ENCODE results near the gene STPG2.

STPG2 gene

DNA sequence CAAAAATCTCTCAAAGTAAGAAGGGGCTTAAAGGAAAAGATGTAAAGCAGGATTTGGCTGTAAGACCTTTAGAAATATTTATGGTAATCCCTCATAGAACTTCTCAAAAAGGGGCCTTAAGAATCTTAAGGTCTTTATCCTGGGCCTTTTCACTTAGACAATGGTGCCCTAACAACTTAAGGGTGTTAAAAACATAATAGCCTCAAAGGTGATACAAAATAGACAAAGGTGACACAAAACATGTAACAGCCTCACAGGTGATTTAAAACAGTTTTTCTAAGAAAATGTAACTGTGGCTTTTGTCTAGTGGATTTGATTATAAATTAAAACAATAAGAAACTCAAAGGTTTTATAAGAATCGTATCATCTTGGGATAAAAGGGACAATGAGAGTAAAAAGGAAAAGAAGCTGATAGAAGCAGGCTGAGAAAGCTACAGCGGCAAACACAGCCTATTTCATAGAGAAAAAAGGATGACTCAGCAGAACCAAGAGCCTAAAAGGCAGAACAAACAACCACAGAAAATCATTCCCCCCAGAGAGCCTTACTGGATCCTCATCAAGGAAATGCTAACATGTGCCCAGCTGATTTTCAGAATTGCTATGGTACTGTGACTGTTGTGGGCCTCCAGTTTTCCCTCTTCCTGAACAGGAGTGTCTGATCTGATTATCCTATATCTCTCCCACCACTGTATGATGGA lies 164.3 kb downstream of the STPG2 start:
- Histone ChIP-seq H3K27ac (ENCODE audit: insufficient read depth, low read length, poor library complexity, severe bottlenecking) (no peak overlapping the region), H3K4me3 (ENCODE audit: insufficient read depth, low read depth, low read length, poor library complexity, severe bottlenecking) (no peak overlapping the region), H3K27me3 (replicated peaks; ENCODE audit: control insufficient read depth, insufficient read depth, low read length, poor library complexity, severe bottlenecking) (no peaks in the 10 kb centered on the region), H3K4me1 (ENCODE audit: control insufficient read depth, insufficient read depth, low read length, poor library complexity, severe bottlenecking) (no peaks in the 10 kb centered on the region), H3K36me3 (ENCODE audit: control insufficient read depth, insufficient read depth, low read length) (no peaks in the 10 kb centered on the region), H3K9me3 (ENCODE audit: control insufficient read depth, low read length) (no peaks in the 10 kb centered on the region)
- DNase-seq, result no peak

DNA sequence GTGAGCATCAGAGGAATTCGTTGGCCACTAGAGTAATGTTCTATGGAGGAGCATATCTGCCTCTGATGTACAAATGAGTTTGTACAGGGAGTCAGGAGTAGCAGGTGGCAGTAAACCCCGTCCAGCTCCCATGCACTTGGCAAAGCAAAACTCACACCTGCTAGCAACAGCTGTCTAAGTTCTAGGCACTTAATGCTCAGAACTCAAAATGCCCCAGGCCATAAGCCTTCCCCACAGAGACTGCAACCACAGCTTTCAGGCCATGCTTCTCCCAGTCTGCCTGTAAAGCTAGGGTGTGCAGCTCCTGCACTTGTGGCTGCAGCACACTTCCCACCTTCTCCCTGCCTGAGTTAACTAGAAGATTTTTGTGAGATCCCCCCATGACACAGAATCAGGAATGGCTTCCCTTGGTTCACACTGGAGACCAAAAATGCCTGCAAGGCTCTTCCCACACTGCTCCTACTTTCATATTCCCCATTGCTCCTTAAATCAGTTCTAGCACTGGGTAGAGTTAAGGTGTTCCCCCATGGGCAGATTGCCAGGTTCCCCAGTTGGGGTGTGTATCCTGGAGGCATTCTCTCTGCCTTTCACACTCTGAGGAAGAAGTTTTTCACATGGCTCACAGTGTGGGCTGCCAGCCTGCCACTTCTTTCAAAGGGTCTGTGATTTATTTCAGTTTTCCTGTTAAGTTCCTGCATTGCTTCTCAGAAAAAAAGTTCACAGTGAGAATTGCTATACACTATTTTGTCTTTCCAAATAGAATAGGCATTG lies 189.9 kb downstream of the STPG2 start:
- Histone ChIP-seq H3K36me3 (ENCODE audit: control insufficient read depth, insufficient read depth, low read length) (no peaks in the 10 kb centered on the region), H3K27ac (ENCODE audit: insufficient read depth, low read length, poor library complexity, severe bottlenecking) (no peak overlapping the region), H3K27me3 (replicated peaks; ENCODE audit: control insufficient read depth, insufficient read depth, low read length, poor library complexity, severe bottlenecking) (no peaks in the 10 kb centered on the region), H3K9me3 (ENCODE audit: control insufficient read depth, low read length) (no peaks in the 10 kb centered on the region), H3K4me1 (ENCODE audit: control insufficient read depth, insufficient read depth, low read length, poor library complexity, severe bottlenecking) (no peaks in the 10 kb centered on the region), H3K4me3 (ENCODE audit: insufficient read depth, low read depth, low read length, poor library complexity, severe bottlenecking) (no peak overlapping the region)
- DNase-seq, result no peak

DNA sequence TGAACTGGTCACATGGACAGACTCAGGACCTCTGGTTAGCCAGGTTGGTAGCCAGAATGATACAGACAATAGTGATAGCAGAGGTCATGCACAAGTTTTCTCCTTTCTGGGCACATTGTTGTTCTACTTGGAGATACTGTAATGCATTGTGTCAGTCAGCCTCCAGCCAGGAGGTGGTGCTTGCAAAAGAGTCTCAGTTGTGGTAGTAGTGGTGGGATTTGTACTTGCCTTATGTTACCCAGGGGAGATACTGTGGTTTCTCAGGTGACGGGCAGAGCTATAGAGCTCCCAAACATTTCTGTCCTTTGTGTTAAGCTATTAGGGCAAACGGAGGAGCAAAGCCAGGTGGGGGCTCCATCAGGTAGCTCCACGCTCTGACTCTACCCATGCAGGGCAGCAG lies 190.5 kb downstream of the STPG2 start:
- no peaks in the 10 kb centered on the region for H3K9me3 ChIP-seq (ENCODE audit: control insufficient read depth, low read length)
- no peak overlapping the region for H3K4me3 ChIP-seq (ENCODE audit: insufficient read depth, low read depth, low read length, poor library complexity, severe bottlenecking)
- H3K27me3 ChIP-seq (replicated peaks; ENCODE audit: control insufficient read depth, insufficient read depth, low read length, poor library complexity, severe bottlenecking), result no peaks in the 10 kb centered on the region
- H3K36me3 ChIP-seq (ENCODE audit: control insufficient read depth, insufficient read depth, low read length), result no peaks in the 10 kb centered on the region
- no peaks in the 10 kb centered on the region for H3K4me1 ChIP-seq (ENCODE audit: control insufficient read depth, insufficient read depth, low read length, poor library complexity, severe bottlenecking)
- no peak overlapping the region for H3K27ac ChIP-seq (ENCODE audit: insufficient read depth, low read length, poor library complexity, severe bottlenecking)
- no peak for DNase-seq

DNA sequence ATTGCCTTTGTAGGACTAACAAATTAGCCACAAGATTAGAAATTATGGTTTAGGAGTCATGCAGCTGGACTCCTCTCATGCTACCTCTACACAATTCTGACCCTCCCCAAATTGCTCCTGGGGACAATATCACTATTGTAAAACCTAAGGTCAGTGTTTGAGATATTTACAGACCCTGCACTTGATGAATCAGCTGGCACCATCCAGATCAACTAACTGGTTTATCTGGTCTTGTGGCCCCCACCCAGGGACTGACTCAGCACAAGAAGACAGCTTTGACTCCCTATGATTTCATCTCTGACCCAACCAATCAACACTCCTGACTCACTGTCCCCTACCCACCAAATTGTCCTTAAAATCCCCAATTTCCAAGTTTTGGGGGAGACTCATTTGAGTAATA lies 192.4 kb downstream of the STPG2 start:
- Histone ChIP-seq H3K4me3 (ENCODE audit: insufficient read depth, low read depth, low read length, poor library complexity, severe bottlenecking) (no peak overlapping the region), H3K36me3 (ENCODE audit: control insufficient read depth, insufficient read depth, low read length) (no peaks in the 10 kb centered on the region), H3K9me3 (ENCODE audit: control insufficient read depth, low read length) (no peaks in the 10 kb centered on the region), H3K4me1 (ENCODE audit: control insufficient read depth, insufficient read depth, low read length, poor library complexity, severe bottlenecking) (no peaks in the 10 kb centered on the region), H3K27me3 (replicated peaks; ENCODE audit: control insufficient read depth, insufficient read depth, low read length, poor library complexity, severe bottlenecking) (no peaks in the 10 kb centered on the region), H3K27ac (ENCODE audit: insufficient read depth, low read length, poor library complexity, severe bottlenecking) (no peak overlapping the region)
- no peak for DNase-seq

DNA sequence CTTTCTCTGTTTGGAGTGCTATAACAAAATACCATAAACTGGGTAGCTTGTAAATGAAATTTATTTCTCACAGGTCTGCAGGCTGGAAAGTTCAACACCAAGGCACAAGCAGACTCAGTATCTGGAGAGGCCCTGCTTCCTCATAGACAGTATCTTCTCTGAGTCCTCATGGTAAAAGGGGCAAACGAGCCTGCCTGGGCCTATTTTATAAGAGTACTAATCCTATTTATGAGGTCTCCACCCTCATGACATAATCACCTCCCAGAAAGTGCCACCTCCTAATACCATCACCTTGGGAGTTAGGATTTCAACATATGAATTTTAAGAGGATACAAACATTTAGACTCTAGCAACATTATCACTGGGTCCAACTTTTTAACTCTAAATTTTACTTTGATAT lies 200.3 kb downstream of the STPG2 start:
- Histone ChIP-seq H3K4me3 (ENCODE audit: insufficient read depth, low read depth, low read length, poor library complexity, severe bottlenecking) (no peak overlapping the region), H3K36me3 (ENCODE audit: control insufficient read depth, insufficient read depth, low read length) (no peaks in the 10 kb centered on the region), H3K27ac (ENCODE audit: insufficient read depth, low read length, poor library complexity, severe bottlenecking) (no peak overlapping the region), H3K4me1 (ENCODE audit: control insufficient read depth, insufficient read depth, low read length, poor library complexity, severe bottlenecking) (no peaks in the 10 kb centered on the region), H3K27me3 (replicated peaks; ENCODE audit: control insufficient read depth, insufficient read depth, low read length, poor library complexity, severe bottlenecking) (no peaks in the 10 kb centered on the region), H3K9me3 (ENCODE audit: control insufficient read depth, low read length) (no peaks in the 10 kb centered on the region)
- DNase-seq, result no peak

DNA sequence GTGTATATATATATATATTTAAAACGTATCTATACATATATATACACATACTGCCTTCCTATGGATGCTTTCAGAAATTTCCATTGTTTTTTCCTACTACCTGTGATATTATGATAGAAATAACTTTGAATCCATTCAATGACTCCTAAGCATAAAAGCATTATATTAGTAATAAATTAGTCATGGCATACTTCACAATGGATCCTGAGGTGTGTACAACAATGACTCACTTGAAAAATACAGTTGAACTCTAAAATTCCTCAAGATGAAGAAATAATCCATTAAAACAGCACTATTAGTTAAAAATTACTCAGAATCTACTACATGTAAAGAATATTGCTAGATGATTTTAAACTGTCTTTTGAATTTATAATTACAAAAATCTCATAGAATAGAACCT lies 201.1 kb downstream of the STPG2 start:
- no peak overlapping the region for H3K4me3 ChIP-seq (ENCODE audit: insufficient read depth, low read depth, low read length, poor library complexity, severe bottlenecking)
- no peaks in the 10 kb centered on the region for H3K27me3 ChIP-seq (replicated peaks; ENCODE audit: control insufficient read depth, insufficient read depth, low read length, poor library complexity, severe bottlenecking)
- no peak overlapping the region for H3K27ac ChIP-seq (ENCODE audit: insufficient read depth, low read length, poor library complexity, severe bottlenecking)
- H3K36me3 ChIP-seq (ENCODE audit: control insufficient read depth, insufficient read depth, low read length), result no peaks in the 10 kb centered on the region
- H3K4me1 ChIP-seq (ENCODE audit: control insufficient read depth, insufficient read depth, low read length, poor library complexity, severe bottlenecking), result no peaks in the 10 kb centered on the region
- DNase-seq, result no peak
- no peaks in the 10 kb centered on the region for H3K9me3 ChIP-seq (ENCODE audit: control insufficient read depth, low read length)

DNA sequence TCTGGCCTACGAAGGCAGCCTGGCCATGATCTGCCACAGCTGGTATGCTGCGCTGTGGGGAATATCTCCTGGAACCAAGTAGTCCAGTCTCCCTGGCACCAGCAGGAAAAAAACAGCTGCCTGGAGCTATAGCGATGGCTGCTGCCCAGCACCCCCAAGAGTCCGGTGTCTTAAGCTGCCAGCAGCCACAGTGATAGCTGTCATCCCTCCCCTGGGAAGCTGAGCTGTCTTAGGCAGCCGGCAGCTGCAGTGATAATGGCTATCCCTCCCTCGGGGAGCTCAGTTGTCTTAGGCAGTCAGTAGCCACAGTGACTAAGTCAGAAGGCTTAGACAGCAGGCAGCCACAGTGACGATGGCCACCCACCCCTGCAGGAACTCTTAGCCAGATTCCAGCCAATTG lies 205.1 kb downstream of the STPG2 start:
- Histone ChIP-seq H3K4me3 (ENCODE audit: insufficient read depth, low read depth, low read length, poor library complexity, severe bottlenecking) (no peak overlapping the region), H3K4me1 (ENCODE audit: control insufficient read depth, insufficient read depth, low read length, poor library complexity, severe bottlenecking) (no peaks in the 10 kb centered on the region), H3K9me3 (ENCODE audit: control insufficient read depth, low read length) (no peaks in the 10 kb centered on the region), H3K27ac (ENCODE audit: insufficient read depth, low read length, poor library complexity, severe bottlenecking) (no peak overlapping the region), H3K27me3 (replicated peaks; ENCODE audit: control insufficient read depth, insufficient read depth, low read length, poor library complexity, severe bottlenecking) (no peaks in the 10 kb centered on the region), H3K36me3 (ENCODE audit: control insufficient read depth, insufficient read depth, low read length) (no peaks in the 10 kb centered on the region)
- no peak for DNase-seq

DNA sequence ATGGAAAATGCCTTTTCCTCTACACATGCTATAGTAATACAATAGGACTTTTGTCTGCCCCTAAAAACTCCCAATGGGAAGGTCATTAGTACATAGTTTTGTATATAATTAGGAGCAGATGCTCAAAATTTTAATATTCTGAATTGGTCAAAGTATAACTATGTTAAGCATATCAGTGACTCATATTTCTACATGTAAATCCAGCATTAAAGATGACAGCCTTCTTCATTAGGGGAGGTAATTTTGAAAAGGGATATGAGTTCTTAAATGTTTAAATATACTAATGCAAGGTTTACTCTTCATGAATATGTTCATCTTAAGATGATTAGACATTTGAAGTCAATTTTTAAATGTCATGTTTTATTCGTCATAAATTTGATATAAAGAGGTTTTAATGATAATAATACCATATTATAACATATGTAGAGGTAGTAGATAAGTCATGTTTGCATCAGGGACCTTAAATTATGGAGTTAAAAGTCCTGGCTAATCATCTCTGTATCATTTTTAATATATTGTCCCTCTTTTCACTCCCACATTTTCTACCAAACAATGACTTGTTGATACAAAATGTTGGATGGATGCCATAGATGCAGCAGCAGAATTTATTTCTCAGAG lies 218.8 kb downstream of the STPG2 start:
- no peak for DNase-seq
- no peak overlapping the region for H3K27ac ChIP-seq (ENCODE audit: insufficient read depth, low read length, poor library complexity, severe bottlenecking)
- H3K4me1 ChIP-seq (ENCODE audit: control insufficient read depth, insufficient read depth, low read length, poor library complexity, severe bottlenecking), result no peaks in the 10 kb centered on the region
- H3K4me3 ChIP-seq (ENCODE audit: insufficient read depth, low read depth, low read length, poor library complexity, severe bottlenecking), result no peak overlapping the region
- no peaks in the 10 kb centered on the region for H3K27me3 ChIP-seq (replicated peaks; ENCODE audit: control insufficient read depth, insufficient read depth, low read length, poor library complexity, severe bottlenecking)
- H3K36me3 ChIP-seq (ENCODE audit: control insufficient read depth, insufficient read depth, low read length), result no peaks in the 10 kb centered on the region
- no peaks in the 10 kb centered on the region for H3K9me3 ChIP-seq (ENCODE audit: control insufficient read depth, low read length)

DNA sequence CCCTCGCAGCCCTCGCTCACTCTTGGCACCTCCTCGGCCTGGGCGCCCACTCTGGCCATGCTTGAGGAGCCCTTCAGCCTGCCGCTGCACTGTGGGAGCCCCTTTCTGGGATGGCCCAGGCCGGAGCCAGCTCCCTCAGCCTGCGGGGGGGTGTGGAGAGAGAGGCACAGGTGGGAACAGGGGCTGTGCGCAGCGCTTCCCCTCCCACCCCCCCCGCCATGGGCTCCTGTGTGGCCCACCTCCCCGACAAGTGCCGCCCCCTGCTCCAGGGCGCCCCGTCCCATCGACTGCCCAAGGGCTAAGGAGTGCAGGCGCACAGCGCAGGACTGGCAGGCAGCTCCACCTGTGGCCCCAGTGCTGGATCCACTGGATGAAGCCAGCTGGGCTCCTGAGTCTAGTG lies 220.2 kb downstream of the STPG2 start:
- Histone ChIP-seq H3K4me3 (ENCODE audit: insufficient read depth, low read depth, low read length, poor library complexity, severe bottlenecking) (no peak overlapping the region), H3K9me3 (ENCODE audit: control insufficient read depth, low read length) (no peaks in the 10 kb centered on the region), H3K27me3 (replicated peaks; ENCODE audit: control insufficient read depth, insufficient read depth, low read length, poor library complexity, severe bottlenecking) (no peaks in the 10 kb centered on the region), H3K4me1 (ENCODE audit: control insufficient read depth, insufficient read depth, low read length, poor library complexity, severe bottlenecking) (no peaks in the 10 kb centered on the region), H3K36me3 (ENCODE audit: control insufficient read depth, insufficient read depth, low read length) (no peaks in the 10 kb centered on the region), H3K27ac (ENCODE audit: insufficient read depth, low read length, poor library complexity, severe bottlenecking) (no peak overlapping the region)
- no peak for DNase-seq

DNA sequence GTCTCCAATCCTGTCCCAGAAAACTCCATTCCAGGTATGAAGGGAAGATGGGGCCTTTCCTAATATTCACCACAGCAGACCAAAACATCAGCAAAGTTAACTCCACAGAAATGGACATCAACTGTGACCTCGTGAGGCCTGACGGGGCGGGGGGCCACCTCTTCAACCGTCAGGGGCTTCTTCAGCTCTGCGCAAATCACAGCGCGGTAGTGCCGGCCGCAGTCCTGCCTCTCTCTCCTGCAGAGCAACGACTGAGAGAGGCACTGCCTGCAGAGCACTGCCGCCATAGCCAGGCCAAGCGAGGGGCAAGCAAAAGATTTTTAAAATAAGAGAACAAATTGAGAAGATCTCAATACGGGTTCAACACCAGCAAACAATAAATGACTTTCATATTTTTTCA lies 226.2 kb downstream of the STPG2 start:
- no peaks in the 10 kb centered on the region for H3K27me3 ChIP-seq (replicated peaks; ENCODE audit: control insufficient read depth, insufficient read depth, low read length, poor library complexity, severe bottlenecking)
- no peak for DNase-seq
- H3K36me3 ChIP-seq (ENCODE audit: control insufficient read depth, insufficient read depth, low read length), result no peaks in the 10 kb centered on the region
- H3K9me3 ChIP-seq (ENCODE audit: control insufficient read depth, low read length), result peaks cover 2% of the 10 kb centered on the region
- no peaks in the 10 kb centered on the region for H3K4me1 ChIP-seq (ENCODE audit: control insufficient read depth, insufficient read depth, low read length, poor library complexity, severe bottlenecking)
- no peak overlapping the region for H3K27ac ChIP-seq (ENCODE audit: insufficient read depth, low read length, poor library complexity, severe bottlenecking)
- H3K4me3 ChIP-seq (ENCODE audit: insufficient read depth, low read depth, low read length, poor library complexity, severe bottlenecking), result no peak overlapping the region
